ENCODE measurements around the gene WFIKKN1.

Gene WFIKKN1

GRCh38 chr16:667780-668518, 37.2 kb downstream of the WFIKKN1 start, which contains the start of gene RHOT2:
Gene RHOT2, plus strand, starts transcription at chr16:668132. Its CDS starts 68 bp downstream, at chr16:668200.
- peak; percentile 89 to 94 (median 92) for DNase-seq
- Mint-ChIP-seq H3K4me1 (ENCODE audit: low read depth in 2 of 2) (peaks cover 3 to 10% of the 10 kb centered on the region in 2 donors), H3K4me3 (peak within 1 kb of the TSS; percentile 78 to 80), H3K27ac (peak within 1 kb of the TSS; percentile 82 to 85), H3K36me3 (ENCODE audit: insufficient read depth) (peaks cover 18% of the 10 kb centered on the region), H3K27me3 (no peaks in the 10 kb centered on the region), H3K9me3 (no peaks in the 10 kb centered on the region)
- peak; percentile 96 for ATAC-seq (replicated peaks)

- ATAC-seq (replicated peaks) (peak; percentile 8), DNase-seq (no peak)
- peak overlapping the region in 1 of 2 donors; percentile 32 for H3K27ac Mint-ChIP-seq
- H3K4me1 Mint-ChIP-seq (ENCODE audit: low read depth in 2 of 2): peaks cover 3 to 10% of the 10 kb centered on the region in 2 donors
- H3K9me3 Mint-ChIP-seq: no peaks in the 10 kb centered on the region
- H3K27me3 Mint-ChIP-seq: no peaks in the 10 kb centered on the region
- H3K4me3 Mint-ChIP-seq: peak overlapping the region; percentile 78 to 80
- peaks cover 18% of the 10 kb centered on the region for H3K36me3 Mint-ChIP-seq (ENCODE audit: insufficient read depth)
Observed at GRCh38 chr16:668519-669171, 37.9 kb downstream of the WFIKKN1 start.

- peaks cover 18% of the 10 kb centered on the region for H3K36me3 Mint-ChIP-seq (ENCODE audit: insufficient read depth)
- peak overlapping the region; percentile 32 to 46 for H3K4me3 Mint-ChIP-seq
- H3K4me1 Mint-ChIP-seq (ENCODE audit: low read depth in 2 of 2): peaks cover 3 to 10% of the 10 kb centered on the region in 2 donors
- no peaks in the 10 kb centered on the region for H3K9me3 Mint-ChIP-seq
- ATAC-seq (replicated peaks) (no peak), DNase-seq (no peak)
- H3K27ac Mint-ChIP-seq: peak overlapping the region in 1 of 2 donors; percentile 41
- H3K27me3 Mint-ChIP-seq: no peaks in the 10 kb centered on the region
Observed at GRCh38 chr16:669666-670065, 38.9 kb downstream of the WFIKKN1 start.

DNA sequence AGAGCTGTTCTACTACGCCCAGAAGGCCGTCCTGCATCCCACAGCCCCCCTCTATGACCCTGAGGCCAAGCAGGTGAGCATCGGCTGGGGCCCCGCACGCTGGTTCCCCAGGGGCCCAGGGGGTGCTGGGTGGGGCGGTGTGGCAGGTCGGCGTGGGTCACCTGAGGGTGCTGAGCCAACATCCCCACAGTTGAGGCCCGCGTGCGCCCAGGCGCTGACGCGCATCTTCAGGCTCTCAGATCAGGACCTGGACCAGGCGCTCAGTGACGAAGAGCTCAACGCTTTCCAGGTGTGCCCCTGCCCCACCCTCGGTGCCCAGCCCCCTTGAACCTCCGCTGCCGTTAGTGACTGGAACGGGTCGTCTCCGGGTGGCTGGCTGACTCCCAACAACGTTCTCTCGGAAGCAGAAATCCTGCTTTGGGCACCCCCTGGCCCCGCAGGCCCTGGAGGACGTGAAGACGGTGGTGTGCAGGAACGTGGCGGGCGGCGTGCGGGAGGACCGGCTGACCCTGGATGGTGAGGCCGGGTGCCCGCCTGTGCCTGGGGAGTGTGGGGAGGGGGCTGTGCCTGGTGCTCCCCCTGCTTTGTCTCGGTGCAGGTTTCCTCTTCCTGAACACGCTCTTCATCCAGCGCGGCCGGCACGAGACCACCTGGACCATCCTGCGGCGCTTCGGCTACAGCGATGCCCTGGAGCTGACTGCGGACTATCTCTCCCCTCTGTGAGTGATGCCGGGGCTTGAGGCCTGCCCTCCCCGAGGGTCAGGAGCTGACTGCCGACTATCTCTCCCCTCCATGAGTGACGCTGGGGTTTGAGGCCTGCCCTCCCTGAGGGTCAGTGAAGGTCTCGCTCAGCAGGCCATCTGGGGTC, 39.9 kb downstream of the WFIKKN1 start:
- ATAC-seq (replicated peaks): no peak
- Mint-ChIP-seq H3K27ac (no peak overlapping the region), H3K4me3 (no peak overlapping the region)

GRCh38 chr16:671353-672131, 40.8 kb downstream of the WFIKKN1 start:
- H3K36me3 Mint-ChIP-seq (ENCODE audit: insufficient read depth): peaks cover 18% of the 10 kb centered on the region
- H3K4me1 Mint-ChIP-seq (ENCODE audit: low read depth in 2 of 2): peaks cover 7 to 16% of the 10 kb centered on the region in 2 donors

More for the DNA sequence above, 39.9 kb downstream of the WFIKKN1 start:
- peaks cover 18% of the 10 kb centered on the region for H3K36me3 Mint-ChIP-seq (ENCODE audit: insufficient read depth)
- peaks cover 0 to 6% of the 10 kb centered on the region in 2 donors for H3K27me3 Mint-ChIP-seq
- peaks cover 7 to 16% of the 10 kb centered on the region in 2 donors for H3K4me1 Mint-ChIP-seq (ENCODE audit: low read depth in 2 of 2)
- H3K9me3 Mint-ChIP-seq: no peaks in the 10 kb centered on the region
- DNase-seq: no peak

GRCh38 chr16:672371-672770, 41.6 kb downstream of the WFIKKN1 start:
- Mint-ChIP-seq H3K36me3 (ENCODE audit: insufficient read depth) (peaks cover 18% of the 10 kb centered on the region), H3K27me3 (peaks cover 0 to 6% of the 10 kb centered on the region in 2 donors), H3K27ac (no peak overlapping the region), H3K9me3 (no peaks in the 10 kb centered on the region), H3K4me3 (no peak overlapping the region), H3K4me1 (ENCODE audit: low read depth in 2 of 2) (peaks cover 7 to 18% of the 10 kb centered on the region in 2 donors)
- no peak for ATAC-seq (replicated peaks)
- no peak for DNase-seq

More at GRCh38 chr16:671353-672131, 40.8 kb downstream of the WFIKKN1 start:
- Mint-ChIP-seq H3K27me3 (peaks cover 0 to 6% of the 10 kb centered on the region in 2 donors), H3K27ac (no peak overlapping the region), H3K9me3 (no peaks in the 10 kb centered on the region), H3K4me3 (no peak overlapping the region)
- DNase-seq: no peak
- no peak for ATAC-seq (replicated peaks)

- H3K9me3 Mint-ChIP-seq: no peaks in the 10 kb centered on the region
Observed at GRCh38 chr16:672851-673250, 42.1 kb downstream of the WFIKKN1 start.

DNA sequence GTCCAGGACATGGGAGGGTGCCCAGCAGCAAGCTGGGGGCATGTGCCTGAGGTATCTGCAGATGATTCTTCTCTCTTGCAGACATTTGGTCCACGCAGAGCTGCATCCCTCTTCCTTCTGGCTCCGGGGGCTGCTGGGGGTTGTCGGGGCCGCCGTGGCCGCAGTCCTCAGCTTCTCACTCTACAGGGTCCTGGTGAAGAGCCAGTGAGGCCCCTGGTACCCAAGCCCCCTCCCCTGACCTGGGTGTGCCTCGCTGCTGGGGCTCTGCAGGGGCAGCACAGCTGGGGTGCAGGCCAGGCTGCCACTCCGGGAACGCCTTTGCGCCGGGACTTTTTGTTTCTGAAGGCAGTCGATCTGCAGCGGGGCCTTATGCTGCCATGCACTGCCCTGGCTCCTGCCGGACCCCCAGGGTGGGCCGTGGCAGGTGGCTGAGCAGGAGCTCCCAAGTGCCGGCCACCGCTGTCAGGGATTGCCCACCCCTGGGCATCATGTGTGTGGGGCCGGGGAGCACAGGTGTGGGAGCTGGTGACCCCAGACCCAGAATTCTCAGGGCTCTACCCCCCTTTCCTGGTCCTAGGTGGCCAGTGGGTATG, 42.7 kb downstream of the WFIKKN1 start:
- Mint-ChIP-seq H3K27me3 (peaks cover 0 to 6% of the 10 kb centered on the region in 2 donors), H3K4me3 (no peak overlapping the region), H3K27ac (no peak overlapping the region), H3K4me1 (ENCODE audit: low read depth in 2 of 2) (peaks cover 7 to 16% of the 10 kb centered on the region in 2 donors), H3K9me3 (no peaks in the 10 kb centered on the region), H3K36me3 (ENCODE audit: insufficient read depth) (peaks cover 13% of the 10 kb centered on the region)
- DNase-seq (no peak), ATAC-seq (replicated peaks) (no peak)

More at GRCh38 chr16:672851-673250, 42.1 kb downstream of the WFIKKN1 start:
- Mint-ChIP-seq H3K36me3 (ENCODE audit: insufficient read depth) (peaks cover 16% of the 10 kb centered on the region), H3K4me1 (ENCODE audit: low read depth in 2 of 2) (peaks cover 7 to 16% of the 10 kb centered on the region in 2 donors), H3K4me3 (no peak overlapping the region), H3K27ac (no peak overlapping the region), H3K27me3 (peaks cover 0 to 6% of the 10 kb centered on the region in 2 donors)
- no peak for ATAC-seq (replicated peaks)
- no peak for DNase-seq

GRCh38 chr16:674214-674881, 43.6 kb downstream of the WFIKKN1 start:
- H3K36me3 Mint-ChIP-seq (ENCODE audit: insufficient read depth): peaks cover 9% of the 10 kb centered on the region
- ATAC-seq (replicated peaks) (no peak), DNase-seq (no peak)
- H3K9me3 Mint-ChIP-seq: no peaks in the 10 kb centered on the region
- H3K4me3 Mint-ChIP-seq: peak overlapping the region in 1 of 2 donors; percentile 48
- H3K4me1 Mint-ChIP-seq (ENCODE audit: low read depth in 2 of 2): peaks cover 5 to 17% of the 10 kb centered on the region in 2 donors
- H3K27ac Mint-ChIP-seq: peak overlapping the region in 1 of 2 donors; percentile 46
- peaks cover 0 to 6% of the 10 kb centered on the region in 2 donors for H3K27me3 Mint-ChIP-seq

DNA sequence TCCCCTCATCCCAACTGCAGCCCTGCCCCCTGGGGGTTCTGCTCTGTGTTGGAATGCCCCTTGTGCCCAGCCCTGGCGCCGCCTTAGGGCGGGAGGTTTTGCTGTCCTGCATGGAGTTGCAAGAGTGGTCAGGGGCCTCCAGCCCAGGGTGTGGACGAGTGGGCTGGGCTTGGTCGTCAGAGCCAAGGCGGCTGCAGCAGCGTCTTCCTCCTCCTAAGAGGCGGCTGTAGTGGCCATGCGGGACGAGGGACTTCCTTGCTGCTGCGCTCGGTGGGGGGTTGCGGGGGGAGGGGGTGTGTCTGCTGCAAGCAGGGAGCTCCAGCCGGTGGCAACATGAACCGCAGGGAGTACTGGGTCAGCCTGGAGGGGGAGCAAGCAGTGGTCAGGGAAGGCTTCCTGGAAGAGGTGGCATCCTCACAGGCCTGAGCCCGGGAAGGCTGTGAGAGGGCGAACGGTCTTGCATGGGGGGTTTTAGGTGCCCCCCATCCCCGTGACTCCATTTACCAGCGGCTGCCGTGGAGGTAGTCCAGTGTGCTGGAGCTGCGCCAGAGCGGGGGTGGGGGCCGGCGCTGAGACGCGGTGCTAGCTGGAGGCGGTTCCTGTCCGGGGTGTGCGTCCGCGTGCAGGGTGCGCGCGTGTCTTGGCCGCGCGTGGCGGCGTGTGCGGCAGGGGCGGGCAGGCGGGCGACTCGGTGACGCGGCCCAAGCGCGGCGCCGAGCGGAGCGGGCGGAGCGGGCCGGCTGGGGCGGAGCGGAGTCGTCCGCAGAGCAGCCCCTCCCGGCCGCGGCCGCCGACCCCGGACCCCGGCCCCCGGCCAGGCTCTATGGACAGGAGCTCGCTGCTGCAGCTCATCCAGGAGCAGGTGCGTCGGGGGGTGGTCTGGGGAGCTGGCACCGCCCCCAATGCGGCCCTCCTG, 44.4 kb downstream of the WFIKKN1 start, which contains the start of gene RHBDL1:
Gene RHBDL1, plus strand, starts transcription at position 704 of the 916 bp plus-strand sequence. Its CDS starts 120 bp downstream, at position 824.
- Mint-ChIP-seq H3K4me3 (peak within 1 kb of the TSS; percentile 35 to 48), H3K27me3 (peaks cover 0 to 6% of the 10 kb centered on the region in 2 donors), H3K4me1 (ENCODE audit: low read depth in 2 of 2) (peaks cover 8 to 17% of the 10 kb centered on the region in 2 donors), H3K27ac (peak within 1 kb of the TSS in 1 of 2 donors; percentile 46), H3K36me3 (ENCODE audit: insufficient read depth) (peaks cover 1% of the 10 kb centered on the region), H3K9me3 (no peaks in the 10 kb centered on the region)
- DNase-seq (no peak), ATAC-seq (replicated peaks) (no peak)

Measured in effector memory CD8-positive, alpha-beta T cell (primary cell).